ENCODE results near the gene SYTL3.

- no peak for TF ChIP-seq POLR2A (IDR thresholded peaks at IDR 0.05)
- no peak for TF ChIP-seq CTCF (IDR thresholded peaks at IDR 0.05)
These were observed 146.5 kb downstream of the SYTL3 start for GRCh38 chr6:158796353-158796752.
